ENCODE data around the gene HIPK4.

- no peak for TF ChIP-seq CTCF (IDR thresholded peaks at IDR 0.05; ENCODE audit: low read depth, low read length)
- TF ChIP-seq POLR2A (IDR thresholded peaks at IDR 0.05; ENCODE audit: extremely low read depth, insufficient read length), result no peak
- no peak for TF ChIP-seq MAX (IDR thresholded peaks at IDR 0.05; ENCODE audit: low read depth, low read length)
- no peak for TF ChIP-seq MYC (IDR thresholded peaks at IDR 0.05; ENCODE audit: low read depth, low read length)
Measured at GRCh38 chr19:40392894-40393517, 3.0 kb upstream of the HIPK4 start.
